Stimulated activated CD8-positive, alpha-beta memory T cell treated with anti-CD3 and anti-CD28 coated beads, Interleukin-15, amount 100 ng/mL, for 1 hour (primary cell): ENCODE measurements around the gene FSTL4.

Source experiments
- DNase-seq: peaks from one replicate; pipeline ENCODE4 v3.0.0-alpha.2; 2020; ENCODE audit warnings: low read depth

Gene FSTL4

DNA sequence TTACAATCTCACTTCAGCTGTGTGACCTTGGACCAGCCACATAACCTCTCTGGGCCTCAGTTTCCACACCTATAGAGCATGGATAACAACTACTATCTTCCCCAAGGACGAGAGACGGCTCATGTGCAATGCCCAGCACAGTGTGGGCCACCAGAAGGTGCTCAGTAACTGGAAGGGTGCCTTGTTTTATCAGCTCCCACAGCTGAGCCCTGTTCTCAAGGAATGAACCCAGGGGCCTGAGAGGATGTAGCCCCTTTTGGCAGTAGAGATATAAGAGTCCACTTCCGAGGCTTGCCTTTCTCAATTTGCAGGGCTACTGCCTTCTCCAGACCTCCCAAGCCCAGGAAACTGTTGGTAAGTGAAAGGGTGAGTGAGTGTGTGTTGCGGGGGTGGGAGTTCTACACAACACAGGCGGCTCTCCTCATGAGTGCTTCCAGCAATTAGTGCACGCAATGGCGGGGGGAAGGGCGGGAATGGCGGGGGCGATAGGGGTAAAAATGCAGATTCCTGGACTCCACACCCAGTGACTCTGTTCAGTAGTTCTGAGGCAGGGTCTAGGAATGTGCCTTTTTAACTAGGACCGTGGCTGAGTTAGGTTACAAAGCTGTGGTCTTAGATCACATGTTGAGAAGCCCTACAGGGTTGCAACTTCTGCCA is 185.1 kb downstream of the FSTL4 start:
- no peak for DNase-seq

DNA sequence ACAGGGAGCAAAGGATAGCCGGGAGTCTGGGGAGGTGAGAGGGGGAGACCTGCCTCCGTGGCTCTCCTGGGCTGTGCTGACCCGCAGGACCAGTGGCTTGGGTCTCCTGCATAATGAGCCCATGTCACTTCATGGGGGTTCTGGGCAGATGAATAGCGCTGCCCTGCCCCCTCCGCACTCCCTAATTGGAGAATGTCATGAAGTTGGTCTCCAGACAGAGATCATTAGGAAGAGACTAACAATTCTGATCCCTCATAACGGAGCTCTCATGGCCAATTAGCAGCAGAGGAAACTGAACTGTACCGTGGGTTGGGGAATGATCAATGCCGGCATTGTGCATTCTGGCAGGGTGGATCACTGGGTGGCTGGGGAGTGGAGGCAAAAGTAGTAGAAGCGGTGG is 186.1 kb downstream of the FSTL4 start:
- DNase-seq = no peak

DNA sequence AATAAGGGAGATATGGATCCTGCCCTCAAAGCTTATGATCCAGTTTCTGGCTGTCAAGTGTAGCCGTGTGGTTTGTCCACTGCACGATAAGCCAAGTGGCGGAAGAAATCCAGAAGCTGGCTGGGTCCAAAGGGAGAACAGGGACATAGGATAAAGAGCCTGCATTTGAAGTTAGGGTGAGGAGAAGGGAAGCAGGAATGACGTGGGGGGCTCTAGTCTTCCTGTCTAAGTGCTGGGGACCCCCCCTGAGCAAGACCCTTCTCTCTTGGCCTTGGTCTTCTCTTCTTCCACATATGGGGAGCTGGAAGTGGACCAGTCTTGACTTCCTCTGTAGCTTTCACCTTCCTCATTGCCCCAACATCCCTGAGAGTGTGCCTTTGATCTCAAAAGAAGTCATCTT is 186.6 kb downstream of the FSTL4 start:
- DNase-seq = no peak

DNA sequence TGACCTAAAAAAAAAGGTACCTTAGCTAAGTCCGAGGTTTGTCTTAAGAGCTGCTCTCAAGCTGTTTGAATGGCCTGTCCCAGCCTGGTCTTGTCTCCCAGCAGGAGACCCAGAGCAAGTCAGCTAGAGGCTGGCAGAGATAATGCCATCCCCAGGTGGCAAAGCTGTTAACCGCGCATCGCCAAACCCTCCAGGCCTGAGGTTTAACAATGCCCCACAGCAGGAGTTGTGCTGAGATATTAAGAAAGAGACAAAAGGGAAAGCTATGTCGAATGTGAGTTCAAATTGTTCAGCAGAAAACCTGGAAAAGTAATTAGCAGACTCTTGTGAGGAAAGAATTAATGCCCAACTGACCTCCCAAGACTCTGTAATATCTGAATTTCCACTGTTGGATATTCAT is 187.1 kb downstream of the FSTL4 start:
- DNase-seq = no peak

DNA sequence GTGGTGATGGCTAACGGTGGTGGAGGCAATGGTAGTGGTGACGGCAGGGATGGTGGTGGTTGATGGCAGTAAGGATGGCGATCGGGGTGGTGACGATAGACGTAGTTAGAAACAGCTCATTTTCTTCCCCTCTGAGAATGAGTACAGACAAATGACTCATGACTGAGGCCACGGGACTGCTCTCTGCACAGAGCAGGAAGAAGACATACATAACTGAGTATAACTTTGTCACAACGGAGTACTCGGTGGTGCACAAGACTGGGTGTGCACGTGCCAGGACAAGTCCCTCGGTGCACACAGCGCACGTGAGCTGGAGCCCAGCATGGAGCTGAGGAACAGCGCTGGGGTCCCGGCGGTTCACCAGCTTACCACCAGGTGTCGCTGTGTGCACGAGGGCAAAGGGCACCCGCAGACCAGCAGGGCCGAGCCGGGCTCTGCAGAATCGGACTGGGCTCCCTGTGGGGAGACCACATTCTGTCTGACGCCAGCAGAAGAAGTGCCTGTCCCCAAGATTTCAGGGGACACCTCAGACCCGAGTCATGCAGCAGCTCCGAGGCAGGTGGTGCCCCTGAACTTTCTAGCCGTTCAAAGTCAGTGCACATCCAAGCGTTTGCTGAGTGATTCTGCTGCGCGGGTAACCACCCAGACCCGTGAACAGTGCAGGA is 188.6 kb downstream of the FSTL4 start:
- peak; percentile 56 for DNase-seq

DNA sequence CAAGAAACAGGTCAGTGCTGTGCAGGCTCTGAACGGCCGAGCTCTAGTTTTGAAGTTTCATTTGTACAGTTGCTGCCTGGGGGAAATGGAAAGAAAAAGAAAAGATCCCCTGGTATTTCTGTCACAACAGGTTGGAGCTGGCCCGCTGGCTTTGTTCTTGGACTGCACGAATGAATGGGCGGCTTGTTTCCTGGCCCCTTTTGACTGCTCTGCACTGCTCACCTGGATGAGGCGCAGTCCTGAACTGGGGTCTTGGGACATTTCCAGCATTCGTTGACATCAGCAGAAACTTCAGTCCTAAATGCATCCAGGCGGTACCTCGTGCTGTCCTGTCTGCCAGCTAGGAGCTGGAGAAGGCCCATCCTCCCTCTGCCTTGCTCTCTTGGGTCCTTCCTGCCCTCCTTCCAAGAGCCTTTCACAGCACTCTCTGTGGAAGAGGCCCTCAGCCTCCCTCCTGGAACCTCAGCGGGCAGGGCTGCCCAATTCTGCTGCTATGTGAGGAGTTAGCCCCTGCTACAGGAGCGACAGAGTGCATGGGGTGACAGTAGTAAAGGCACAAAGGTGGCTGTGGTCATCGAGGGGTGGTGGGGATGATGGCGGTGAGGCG is 189.2 kb downstream of the FSTL4 start:
- DNase-seq = no peak

DNA sequence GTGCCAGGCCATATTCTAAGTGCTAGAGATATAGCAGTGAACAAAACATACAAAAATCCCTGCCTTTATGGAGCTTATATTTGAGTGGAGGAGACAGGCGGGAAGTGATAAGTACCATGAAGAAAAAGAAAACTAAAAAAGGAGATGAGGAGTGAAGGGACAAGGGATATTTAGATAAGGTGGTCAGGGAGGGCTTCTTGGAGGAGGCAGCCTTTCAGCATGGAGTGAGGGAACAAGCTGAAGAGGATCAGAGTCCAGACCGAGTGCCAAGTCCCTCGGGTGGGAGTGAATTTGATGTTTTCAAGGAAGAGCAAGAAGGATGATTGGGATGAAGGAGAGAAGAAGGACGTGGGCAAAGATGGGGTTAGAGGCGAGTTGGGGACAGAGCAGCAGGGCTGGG is 190.5 kb downstream of the FSTL4 start:
- no peak for DNase-seq

DNA sequence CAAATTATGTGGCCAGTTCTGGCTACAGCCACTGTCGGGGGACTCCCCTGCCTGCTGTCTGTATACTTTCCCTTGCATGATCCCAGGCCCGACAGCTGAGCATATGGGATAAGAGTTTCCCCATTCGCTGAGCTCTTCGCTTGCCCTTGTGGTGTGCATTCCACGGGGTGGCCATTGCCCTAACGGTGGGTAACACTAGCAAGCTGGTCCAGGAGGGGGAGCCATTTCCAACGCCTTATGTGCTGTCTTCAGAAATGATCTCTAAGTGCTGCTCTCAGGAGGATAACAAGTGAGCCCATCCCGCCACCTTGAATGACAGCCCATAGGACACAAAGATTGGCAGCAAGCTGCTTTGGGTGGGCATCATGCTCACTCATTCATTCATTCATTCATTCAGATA is 190.9 kb downstream of the FSTL4 start:
- no peak for DNase-seq

DNA sequence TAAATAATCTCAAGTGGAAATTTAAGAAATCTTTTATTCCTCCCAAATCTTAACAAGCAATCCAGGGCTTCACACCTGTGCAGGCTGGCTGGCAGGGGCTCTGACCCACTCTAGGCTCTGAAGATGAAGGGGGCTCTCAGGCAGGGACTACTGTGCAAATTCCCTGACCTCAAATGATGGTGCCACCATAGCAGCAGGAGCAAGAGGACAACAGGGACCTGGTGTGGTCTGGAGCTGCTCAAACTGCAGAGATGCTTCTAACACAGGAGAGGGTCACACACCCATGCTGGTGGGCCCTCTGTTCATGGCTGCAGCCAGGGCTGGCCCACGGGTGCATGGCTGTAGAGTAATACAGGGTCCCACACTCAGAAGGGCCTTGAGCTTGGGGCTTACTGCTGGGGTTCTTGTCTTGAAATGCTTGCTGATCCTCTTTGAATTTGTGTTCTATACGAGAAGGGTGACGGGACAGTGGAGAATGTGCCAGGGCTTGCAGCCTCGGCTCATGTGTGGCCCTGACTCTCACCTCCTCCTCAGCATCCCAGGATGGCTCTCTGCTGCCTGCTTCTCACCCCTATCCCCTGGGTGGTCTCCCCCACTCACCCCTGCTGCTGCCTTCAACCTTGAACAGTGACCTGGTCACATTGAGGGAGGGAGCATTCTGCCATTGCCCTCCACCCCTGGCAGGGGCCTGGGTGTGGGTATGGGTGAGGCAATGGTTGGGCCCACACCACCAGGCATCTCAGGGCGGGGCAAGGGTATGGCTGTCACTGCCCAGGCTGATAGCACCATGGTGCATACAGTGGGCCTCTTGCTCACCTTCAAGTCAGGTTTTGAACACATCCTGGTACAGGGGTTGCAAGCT is 191.7 kb downstream of the FSTL4 start:
- DNase-seq = no peak

DNA sequence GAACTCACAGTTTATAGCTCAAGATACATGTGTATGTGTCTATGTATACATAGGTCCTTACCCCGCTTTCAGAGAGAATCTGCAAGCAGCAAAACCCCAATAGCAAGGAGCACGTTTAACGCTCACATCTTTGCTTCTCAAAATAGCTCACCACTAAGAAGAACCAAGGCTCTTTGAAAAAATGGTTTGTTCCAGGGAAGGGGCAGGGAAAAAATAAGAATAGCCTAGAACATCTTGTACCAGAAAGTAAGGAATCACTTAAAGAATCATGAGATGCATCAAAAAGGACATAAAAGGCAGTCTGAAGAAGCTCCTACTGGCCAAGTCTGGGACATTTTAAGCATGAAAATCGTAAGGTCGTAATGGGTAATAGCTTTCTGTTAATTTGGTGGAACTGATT is 196.4 kb downstream of the FSTL4 start:
- no peak for DNase-seq

DNA sequence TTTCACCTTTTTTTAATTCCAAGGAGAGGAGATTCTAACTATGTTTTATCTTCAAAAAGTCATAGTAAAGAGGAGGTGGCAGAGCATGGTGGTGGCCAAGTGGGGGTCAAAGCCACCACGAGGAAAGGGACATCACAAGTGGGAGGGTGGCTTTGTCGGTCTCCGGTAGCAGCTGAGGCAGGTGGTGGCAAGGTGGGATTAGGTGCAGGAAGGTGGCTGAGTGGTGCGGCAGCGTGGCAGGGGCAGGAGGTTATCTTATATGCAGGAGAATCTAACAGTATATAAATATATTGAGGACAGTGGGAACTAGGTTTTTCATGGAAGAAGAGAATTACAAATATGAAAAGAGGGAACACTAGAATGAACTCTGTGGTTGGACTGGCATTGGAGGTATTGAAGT is 196.8 kb downstream of the FSTL4 start:
- no peak for DNase-seq

DNA sequence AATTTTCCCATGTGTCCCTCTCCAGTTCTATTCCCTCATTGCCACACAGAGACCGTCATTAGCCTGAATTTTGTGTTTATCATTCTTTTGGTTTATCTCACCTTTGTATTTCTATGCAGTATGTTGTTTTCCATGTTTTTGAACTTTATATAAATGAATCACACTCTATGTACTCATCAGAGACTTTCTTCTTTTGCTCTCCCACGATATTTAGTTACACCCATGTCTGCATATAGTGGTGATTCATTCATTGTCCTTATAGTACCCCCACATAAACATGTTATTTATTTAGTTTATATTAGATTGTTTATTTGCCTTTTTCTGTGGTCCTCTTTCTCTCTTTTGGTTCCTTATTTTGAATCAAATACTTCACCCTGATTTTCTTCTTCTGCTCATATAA is 199.7 kb downstream of the FSTL4 start:
- no peak for DNase-seq

DNA sequence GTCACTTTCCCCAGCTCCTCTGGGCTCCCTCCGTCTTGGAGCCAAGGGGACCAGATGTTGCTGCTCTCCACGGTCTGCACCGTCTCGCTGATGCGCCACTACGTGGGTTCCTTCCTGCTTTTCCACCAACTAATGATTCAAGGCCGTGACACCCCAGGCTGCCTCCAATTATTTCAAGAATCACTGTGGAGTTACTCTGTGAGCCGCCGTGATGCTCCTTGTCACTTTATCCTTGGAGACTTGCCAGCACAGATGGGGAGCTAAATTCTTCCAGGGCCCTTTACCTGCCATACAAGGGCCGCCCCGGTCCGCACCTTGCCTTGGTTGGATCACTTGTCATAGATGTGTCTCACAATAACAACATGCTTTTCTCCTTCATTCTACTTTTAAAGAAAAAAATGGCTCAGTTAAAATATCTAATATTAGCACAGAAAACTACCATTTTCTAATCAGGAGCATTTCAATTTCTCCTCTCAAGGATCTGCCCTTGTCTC is 202.0 kb downstream of the FSTL4 start:
- DNase-seq = no peak

DNA sequence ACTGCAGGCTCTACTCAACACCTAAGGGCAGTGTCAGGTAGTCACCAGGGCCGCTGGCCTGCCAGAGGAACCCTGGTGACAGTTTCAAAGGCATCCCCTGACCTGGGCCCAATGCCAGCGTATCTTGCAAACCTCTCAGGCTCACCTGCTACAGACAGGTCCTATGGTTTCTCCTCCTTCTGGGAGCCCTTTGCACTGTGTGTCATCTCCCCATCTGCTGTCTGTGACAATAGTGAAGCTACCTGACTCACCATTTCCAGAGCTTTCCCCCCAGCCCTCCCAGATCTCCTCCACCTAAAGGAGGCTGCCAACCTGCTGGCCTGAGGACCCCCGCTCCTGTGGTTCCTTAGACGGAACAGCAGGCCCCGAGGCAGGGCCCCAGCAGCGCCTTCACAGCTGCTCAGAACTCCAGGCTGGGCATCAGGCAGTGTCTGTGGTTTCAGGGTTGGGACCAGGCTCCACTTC is 203.1 kb downstream of the FSTL4 start:
- DNase-seq = no peak

DNA sequence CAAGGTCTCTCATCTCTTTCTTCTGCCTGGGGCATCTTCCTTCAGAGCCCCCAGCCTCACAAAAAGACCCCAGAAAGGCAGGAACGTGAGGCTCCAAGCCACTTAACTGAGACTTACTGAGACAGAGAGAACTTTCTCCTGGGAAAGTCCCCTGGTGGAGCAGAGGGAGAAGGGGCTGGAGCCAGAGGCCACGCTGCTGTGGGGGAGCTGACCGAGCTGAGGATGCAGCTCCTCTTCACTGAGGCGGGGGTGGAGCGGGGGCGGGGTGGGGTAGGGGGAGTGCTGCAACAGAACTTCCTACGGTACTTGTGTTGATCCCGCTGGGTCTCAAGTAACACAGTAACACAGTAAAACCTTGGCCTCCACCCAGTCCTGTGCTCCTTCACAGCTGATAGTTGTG is 204.0 kb downstream of the FSTL4 start:
- no peak for DNase-seq

DNA sequence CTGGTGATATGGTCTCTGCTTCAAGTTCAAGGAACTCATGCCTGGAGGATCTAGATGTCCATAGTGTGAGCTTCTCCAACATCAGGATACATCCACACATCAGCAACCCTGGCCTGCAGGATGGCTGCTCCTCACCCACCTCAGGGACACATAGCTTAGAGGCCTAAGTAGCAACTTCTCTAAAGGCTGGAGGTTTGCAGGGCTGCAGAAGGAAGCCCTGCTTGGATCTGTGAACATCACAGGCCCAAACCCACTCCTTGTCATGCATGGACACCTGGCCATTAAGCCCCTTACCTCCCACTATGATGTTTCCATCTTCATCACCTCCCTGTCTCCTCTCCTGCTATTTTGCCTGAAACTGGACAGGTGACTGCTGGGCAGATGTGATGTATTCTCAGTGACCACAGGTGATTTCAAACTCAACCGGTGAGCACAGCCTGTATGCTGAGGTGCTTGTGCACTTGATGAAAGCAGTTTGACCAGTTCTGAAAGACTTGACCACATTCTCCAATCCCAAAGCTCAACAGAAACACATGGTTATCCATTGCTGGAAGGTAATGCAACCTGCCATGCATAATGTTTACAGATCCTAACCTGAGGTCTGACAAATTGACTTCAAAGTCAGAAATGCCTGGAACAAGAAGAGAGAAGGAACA is 205.2 kb downstream of the FSTL4 start:
- no peak for DNase-seq

DNA sequence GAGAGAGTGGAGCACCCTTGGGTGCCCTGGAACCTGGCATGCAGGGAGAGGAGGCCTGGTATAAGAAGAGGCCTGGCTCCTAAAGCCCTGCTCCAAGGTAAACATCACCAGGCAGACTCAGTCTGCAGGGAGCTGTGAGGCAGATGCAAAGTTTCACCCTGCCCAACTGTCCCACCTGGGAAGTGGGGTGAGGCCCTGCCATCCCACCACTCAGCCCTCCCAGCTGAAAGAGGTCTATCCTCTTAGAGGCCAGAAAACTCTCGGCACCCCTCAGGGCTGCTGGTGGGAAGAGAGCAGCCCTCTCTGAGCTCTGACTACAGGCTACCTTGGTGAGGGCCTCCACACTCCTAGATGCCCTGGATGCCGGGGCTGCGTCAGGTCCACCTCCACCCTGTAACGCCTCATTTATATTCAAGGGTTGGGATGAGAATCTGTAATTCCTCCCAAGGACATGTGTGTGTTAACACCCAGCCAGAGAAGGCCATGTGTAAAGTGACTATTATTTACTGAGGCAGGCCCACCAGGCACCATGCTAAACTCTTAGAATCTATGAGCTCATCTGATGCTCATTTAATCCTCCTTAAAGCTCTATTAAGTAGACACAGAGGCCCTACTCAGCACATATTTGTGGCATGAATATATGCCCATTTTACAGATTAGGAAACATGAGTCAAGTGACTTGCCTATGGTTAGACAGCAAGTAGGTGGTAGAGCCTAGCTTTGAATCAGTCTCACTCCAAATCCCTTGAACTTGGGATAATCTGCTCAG is 205.9 kb downstream of the FSTL4 start:
- DNase-seq = no peak

DNA sequence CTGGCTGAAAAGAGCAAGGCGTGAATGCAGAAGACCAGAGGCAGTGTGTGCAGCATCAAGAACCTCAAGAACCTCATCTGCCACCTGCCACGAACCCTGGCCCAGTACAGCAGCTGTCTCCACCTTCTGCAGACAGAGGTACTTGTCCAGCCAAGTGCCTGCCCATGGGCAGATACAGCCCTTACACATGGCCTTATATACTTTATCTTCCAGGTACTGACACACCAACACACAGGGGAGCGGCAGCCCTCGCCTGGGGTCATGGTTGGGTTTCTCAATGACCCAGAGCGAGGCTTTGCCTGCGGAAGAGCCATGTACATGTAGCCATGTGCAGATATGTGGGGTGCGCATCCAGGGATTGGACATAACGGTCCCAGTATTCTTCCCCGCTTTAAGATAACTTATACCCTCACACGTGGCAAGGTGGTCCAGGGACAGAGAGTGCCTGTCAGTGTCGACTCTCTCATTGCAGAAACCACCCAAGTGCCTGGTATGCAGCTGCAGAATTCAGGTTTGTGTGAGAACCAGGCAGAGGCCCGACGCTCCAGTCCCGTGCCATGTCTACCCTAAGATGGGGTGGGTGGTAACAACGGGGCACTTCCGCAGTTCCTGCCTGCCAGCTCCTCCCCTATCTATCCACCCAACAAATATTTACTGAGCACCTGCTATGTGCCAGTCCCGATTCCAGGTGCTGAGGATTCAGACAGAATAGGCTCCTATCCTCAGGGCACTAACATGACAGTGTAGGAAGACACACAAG is 206.9 kb downstream of the FSTL4 start:
- no peak for DNase-seq

DNA sequence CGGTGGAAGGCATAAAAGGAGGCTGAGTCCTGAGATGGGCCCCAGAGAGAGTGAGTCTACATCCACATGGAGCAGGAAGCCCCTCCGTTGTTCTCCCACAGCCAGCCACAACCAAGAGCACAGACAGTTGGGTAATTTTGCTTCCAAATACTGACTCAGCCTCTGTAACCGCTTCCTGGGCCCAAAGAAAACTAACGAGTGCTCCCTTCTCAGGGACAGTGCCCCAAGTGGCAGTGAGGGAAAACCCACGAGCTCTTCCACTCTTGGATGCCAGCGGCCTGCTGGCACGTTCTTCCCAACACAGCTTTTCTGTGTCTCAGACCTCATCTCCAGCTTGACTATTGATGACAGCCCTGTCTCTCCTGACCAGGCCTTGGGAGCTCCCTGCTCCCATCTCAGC is 207.6 kb downstream of the FSTL4 start:
- DNase-seq = no peak

DNA sequence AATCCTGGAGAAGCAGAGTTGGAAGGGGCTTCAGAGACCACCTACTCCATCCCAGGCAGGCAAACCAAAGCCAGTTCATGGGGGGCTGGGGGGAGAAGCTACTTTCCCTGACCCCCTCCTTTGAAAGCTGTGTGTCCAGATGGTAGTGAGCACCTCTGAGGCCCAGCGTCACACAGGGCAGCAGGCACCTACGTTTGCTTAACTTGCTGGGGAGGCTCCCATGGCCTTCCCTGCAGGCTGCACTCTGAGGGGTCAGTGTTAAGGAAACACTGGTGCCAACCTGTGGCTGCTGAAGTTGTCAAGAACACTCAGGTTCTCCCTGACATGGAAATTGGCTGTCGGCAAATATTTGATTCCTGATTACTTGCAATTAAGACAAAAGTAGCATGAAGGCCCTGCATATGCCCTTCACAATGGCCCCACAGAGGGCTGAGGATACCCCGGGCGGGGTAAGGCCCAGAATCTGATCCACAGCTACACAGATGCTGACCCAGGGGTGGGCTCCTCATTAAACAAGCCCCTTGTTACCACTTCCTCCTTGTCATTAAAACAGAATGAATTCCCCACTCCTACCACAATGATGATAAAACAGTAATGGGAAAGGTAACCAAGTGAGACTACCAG is 208.5 kb downstream of the FSTL4 start:
- DNase-seq = no peak
